ENCODE data around the gene RPS29. TPM values are rescaled to one million over a fixed set of nuclear protein-coding genes. Genes with fewer than 3 reads are reported as not detected.
A peak's percentile ranks its signal among the peaks of the same experiment; 100 is the strongest.

The RPS29 gene
- total and polyA plus RNA-seq, 9 of the 15 experiments (the other 6 are each of a cell fraction or from before 2014, with no cell fraction given), result 1,545 to 5,012 (median 2,448) TPM

DNA sequence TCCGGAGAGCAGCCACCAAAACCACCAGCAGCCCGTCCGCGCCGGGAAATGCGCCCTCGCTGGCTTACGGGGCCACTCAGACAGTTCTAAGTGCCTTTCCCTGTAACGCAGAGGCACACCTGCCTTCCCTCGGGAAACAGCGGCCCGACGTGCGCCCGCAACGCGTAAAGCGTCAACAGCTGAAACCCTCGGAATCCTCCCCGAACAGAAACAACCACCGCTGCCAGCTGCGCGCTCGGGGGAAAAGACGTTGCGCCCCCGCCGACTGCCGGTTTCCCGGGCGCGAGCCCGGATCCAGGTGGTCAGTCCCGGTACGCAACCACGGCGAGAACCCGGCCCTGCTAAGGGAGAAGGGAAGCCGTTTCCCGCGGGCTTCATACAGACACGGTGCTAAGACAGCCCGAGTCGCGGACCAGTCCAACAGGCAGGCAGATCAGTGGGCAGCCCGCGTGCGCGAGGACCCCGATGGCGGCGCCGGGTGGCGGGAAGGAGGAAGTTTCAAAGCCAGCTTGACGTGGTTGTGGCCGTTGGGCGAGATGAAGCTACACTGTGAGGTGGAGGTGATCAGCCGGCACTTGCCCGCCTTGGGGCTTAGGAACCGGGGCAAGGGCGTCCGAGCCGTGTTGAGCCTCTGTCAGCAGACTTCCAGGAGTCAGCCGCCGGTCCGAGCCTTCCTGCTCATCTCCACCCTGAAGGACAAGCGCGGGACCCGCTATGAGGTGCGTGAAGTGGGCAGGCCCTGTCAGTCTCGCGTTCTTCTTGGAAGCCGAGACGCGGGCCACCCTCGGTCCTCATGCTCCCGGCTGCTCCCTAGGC is 12.5 kb upstream of the RPS29 start, which contains the start of gene LRR1 (continued):
- TF ChIP-seq, protein P1, sequence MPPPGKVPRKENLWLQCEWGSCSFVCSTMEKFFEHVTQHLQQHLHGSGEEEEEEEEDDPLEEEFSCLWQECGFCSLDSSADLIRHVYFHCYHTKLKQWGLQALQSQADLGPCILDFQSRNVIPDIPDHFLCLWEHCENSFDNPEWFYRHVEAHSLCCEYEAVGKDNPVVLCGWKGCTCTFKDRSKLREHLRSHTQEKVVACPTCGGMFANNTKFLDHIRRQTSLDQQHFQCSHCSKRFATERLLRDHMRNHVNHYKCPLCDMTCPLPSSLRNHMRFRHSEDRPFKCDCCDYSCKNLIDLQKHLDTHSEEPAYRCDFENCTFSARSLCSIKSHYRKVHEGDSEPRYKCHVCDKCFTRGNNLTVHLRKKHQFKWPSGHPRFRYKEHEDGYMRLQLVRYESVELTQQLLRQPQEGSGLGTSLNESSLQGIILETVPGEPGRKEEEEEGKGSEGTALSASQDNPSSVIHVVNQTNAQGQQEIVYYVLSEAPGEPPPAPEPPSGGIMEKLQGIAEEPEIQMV (tag; conservative IDR thresholded peaks at IDR 0.05; ENCODE audit: low read depth), result peak; percentile 77
- TF ChIP-seq RAD21 (CRISPR knock-in tag; conservative IDR thresholded peaks at IDR 0.05 in 1 of 2, IDR thresholded peaks at IDR 0.05 in 1 of 2) (no peak), SRF (CRISPR knock-in tag; IDR thresholded peaks at IDR 0.05) (no peak), PCBP2 (IDR thresholded peaks at IDR 0.05; ENCODE audit: low read depth, low read length, poor library complexity, severe bottlenecking) (no peak), TBL1XR1 (IDR thresholded peaks at IDR 0.05; ENCODE audit: low read length in 2 of 2) (no peak), ZNF79 (CRISPR knock-in tag; IDR thresholded peaks at IDR 0.05; ENCODE audit: low read depth) (no peak), ZNF780A (CRISPR knock-in tag; IDR thresholded peaks at IDR 0.05) (no peak), RB1 (IDR thresholded peaks at IDR 0.05; ENCODE audit: low read depth) (peak; percentile 70), MCM2 (IDR thresholded peaks at IDR 0.05; ENCODE audit: low read depth) (no peak), NFATC3 (IDR thresholded peaks at IDR 0.05) (no peak), RBM15 (IDR thresholded peaks at IDR 0.05; ENCODE audit: insufficient read depth, low read length) (no peak), KHSRP (IDR thresholded peaks at IDR 0.05) (no peak), ZNF668 (CRISPR knock-in tag; IDR thresholded peaks at IDR 0.05) (no peak), ZNF124 (CRISPR knock-in tag; IDR thresholded peaks at IDR 0.05) (no peak)
- TF ChIP-seq, protein P2, sequence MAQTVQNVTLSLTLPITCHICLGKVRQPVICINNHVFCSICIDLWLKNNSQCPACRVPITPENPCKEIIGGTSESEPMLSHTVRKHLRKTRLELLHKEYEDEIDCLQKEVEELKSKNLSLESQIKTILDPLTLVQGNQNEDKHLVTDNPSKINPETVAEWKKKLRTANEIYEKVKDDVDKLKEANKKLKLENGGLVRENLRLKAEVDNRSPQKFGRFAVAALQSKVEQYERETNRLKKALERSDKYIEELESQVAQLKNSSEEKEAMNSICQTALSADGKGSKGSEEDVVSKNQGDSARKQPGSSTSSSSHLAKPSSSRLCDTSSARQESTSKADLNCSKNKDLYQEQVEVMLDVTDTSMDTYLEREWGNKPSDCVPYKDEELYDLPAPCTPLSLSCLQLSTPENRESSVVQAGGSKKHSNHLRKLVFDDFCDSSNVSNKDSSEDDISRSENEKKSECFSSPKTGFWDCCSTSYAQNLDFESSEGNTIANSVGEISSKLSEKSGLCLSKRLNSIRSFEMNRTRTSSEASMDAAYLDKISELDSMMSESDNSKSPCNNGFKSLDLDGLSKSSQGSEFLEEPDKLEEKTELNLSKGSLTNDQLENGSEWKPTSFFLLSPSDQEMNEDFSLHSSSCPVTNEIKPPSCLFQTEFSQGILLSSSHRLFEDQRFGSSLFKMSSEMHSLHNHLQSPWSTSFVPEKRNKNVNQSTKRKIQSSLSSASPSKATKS (CRISPR knock-in tag; IDR thresholded peaks at IDR 0.05), result no peak
- TF ChIP-seq, protein P3, sequence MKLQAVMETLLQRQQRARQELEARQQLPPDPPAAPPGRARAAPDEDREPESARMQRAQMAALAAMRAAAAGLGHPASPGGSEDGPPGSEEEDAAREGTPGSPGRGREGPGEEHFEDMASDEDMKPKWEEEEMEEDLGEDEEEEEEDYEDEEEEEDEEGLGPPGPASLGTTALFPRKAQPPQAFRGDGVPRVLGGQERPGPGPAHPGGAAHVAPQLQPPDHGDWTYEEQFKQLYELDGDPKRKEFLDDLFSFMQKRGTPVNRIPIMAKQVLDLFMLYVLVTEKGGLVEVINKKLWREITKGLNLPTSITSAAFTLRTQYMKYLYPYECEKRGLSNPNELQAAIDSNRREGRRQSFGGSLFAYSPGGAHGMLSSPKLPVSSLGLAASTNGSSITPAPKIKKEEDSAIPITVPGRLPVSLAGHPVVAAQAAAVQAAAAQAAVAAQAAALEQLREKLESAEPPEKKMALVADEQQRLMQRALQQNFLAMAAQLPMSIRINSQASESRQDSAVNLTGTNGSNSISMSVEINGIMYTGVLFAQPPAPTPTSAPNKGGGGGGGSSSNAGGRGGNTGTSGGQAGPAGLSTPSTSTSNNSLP (IDR thresholded peaks at IDR 0.05; ENCODE audit: borderline replicate concordance, low read depth, low read length), result no peak
- TF ChIP-seq, protein P4, sequence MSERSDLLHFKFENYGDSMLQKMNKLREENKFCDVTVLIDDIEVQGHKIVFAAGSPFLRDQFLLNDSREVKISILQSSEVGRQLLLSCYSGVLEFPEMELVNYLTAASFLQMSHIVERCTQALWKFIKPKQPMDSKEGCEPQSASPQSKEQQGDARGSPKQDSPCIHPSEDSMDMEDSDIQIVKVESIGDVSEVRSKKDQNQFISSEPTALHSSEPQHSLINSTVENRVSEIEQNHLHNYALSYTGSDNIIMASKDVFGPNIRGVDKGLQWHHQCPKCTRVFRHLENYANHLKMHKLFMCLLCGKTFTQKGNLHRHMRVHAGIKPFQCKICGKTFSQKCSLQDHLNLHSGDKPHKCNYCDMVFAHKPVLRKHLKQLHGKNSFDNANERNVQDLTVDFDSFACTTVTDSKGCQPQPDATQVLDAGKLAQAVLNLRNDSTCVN (CRISPR knock-in tag; IDR thresholded peaks at IDR 0.05), result no peak
- TF ChIP-seq, protein P5, sequence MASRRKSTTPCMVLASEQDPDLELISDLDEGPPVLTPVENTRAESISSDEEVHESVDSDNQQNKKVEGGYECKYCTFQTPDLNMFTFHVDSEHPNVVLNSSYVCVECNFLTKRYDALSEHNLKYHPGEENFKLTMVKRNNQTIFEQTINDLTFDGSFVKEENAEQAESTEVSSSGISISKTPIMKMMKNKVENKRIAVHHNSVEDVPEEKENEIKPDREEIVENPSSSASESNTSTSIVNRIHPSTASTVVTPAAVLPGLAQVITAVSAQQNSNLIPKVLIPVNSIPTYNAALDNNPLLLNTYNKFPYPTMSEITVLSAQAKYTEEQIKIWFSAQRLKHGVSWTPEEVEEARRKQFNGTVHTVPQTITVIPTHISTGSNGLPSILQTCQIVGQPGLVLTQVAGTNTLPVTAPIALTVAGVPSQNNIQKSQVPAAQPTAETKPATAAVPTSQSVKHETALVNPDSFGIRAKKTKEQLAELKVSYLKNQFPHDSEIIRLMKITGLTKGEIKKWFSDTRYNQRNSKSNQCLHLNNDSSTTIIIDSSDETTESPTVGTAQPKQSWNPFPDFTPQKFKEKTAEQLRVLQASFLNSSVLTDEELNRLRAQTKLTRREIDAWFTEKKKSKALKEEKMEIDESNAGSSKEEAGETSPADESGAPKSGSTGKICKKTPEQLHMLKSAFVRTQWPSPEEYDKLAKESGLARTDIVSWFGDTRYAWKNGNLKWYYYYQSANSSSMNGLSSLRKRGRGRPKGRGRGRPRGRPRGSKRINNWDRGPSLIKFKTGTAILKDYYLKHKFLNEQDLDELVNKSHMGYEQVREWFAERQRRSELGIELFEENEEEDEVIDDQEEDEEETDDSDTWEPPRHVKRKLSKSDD (conservative IDR thresholded peaks at IDR 0.05; ENCODE audit: low read length), result 0 out of 2 replicates have a peak, but pooled peaks have one; percentile 23
